WTC11 (cell line): ENCODE results near the gene SERGEF. TPM values are rescaled to one million over a fixed set of nuclear protein-coding genes. Genes with fewer than 3 reads are reported as not detected.

Experiments used
- ATAC-seq: fragments of 200-7000 bp; cut with Tn5 transposase; 2 replicates; pipeline ENCODE4 v1.10.0; 2021; ENCODE audit warnings: mild to moderate bottlenecking, moderate library complexity
- CTCF ChIA-PET: fragments of 300-600 bp; sonication (Branson Sonifier 250); formaldehyde crosslinking; loops from one replicate; lab custom pipeline; 2021; ENCODE audit warnings: antibody characterized with exemption; lab: Charles Lee
- POLR2A ChIA-PET: fragments of 350-600 bp; sonication (Branson Sonifier 250); formaldehyde crosslinking; loops from one replicate; lab custom pipeline; 2021; ENCODE audit warnings: antibody characterized with exemption; lab: Charles Lee
- DNase-seq: peaks from one replicate; pipeline ENCODE4 v3.0.0; 2021; ENCODE audit warnings: low spot score
- H3K27ac Mint-ChIP-seq: 2 replicates; pipeline ENCODE4 v1.8.0; 2021; ENCODE audit warnings: mixed read lengths
- H3K27me3 Mint-ChIP-seq: 2 replicates; pipeline ENCODE4 v1.8.0; 2021; ENCODE audit warnings: low read depth, mild to moderate bottlenecking, moderate library complexity, mixed read lengths
- H3K36me3 Mint-ChIP-seq: 2 replicates; pipeline ENCODE4 v1.8.0; 2021; ENCODE audit warnings: mixed read lengths
- H3K4me1 Mint-ChIP-seq: 2 replicates; pipeline ENCODE4 v1.8.0; 2022; ENCODE audit warnings: mixed read lengths
- H3K4me3 Mint-ChIP-seq: 2 replicates; pipeline ENCODE4 v1.8.0; 2021; ENCODE audit warnings: mild to moderate bottlenecking, moderate library complexity, mixed read lengths
- H3K9me3 Mint-ChIP-seq: 2 replicates; pipeline ENCODE4 v1.8.0; 2021; ENCODE audit warnings: mixed read lengths
- ATF1 ChIP-seq: sonication (generic); formaldehyde crosslinking; IDR thresholded peaks from 2 replicates; pipeline ENCODE4 v1.8.1; 2023; ENCODE audit warnings: mild to moderate bottlenecking, moderate library complexity, missing genetic modification reagents
- ELF4 ChIP-seq: sonication (generic); formaldehyde crosslinking; IDR thresholded peaks from 2 replicates; pipeline ENCODE4 v1.8.1; 2022; ENCODE audit warnings: low read depth, mild to moderate bottlenecking, moderate library complexity, missing genetic modification reagents
- ESRRA ChIP-seq: sonication (generic); formaldehyde crosslinking; IDR thresholded peaks from 2 replicates; pipeline ENCODE4 v1.8.1; 2022; ENCODE audit warnings: mild to moderate bottlenecking, missing genetic modification reagents, borderline replicate concordance
- ETV6 ChIP-seq: sonication (generic); formaldehyde crosslinking; IDR thresholded peaks from 2 replicates; pipeline ENCODE4 v1.8.1; 2022; ENCODE audit warnings: mild to moderate bottlenecking, missing genetic modification reagents
- GABPB1 ChIP-seq: sonication (generic); formaldehyde crosslinking; IDR thresholded peaks from 2 replicates; pipeline ENCODE4 v1.8.1; 2023; ENCODE audit warnings: mild to moderate bottlenecking, missing genetic modification reagents
- GTF2I ChIP-seq: fragments of 250-450 bp; sonication (Bioruptor Pico); conservative IDR thresholded peaks from 2 replicates; pipeline ENCODE4 v1.4.0; 2021; ENCODE audit warnings: mild to moderate bottlenecking
- HMGA2 ChIP-seq: fragments of 250-450 bp; sonication (Bioruptor Pico); IDR thresholded peaks from 2 replicates; pipeline ENCODE4 v1.4.0; 2021; ENCODE audit warnings: mild to moderate bottlenecking, moderate library complexity
- IRF2 ChIP-seq: sonication (generic); formaldehyde crosslinking; IDR thresholded peaks from 2 replicates; pipeline ENCODE4 v1.8.0; 2022; ENCODE audit warnings: low read depth, missing genetic modification reagents, borderline replicate concordance
- KAT7 ChIP-seq: sonication (generic); formaldehyde crosslinking; IDR thresholded peaks from 2 replicates; pipeline ENCODE4 v1.8.1; 2023; ENCODE audit warnings: missing genetic modification reagents, mild to moderate bottlenecking, borderline replicate concordance
- MXD4 ChIP-seq: fragments of 250-450 bp; sonication (Bioruptor Pico); IDR thresholded peaks from 2 replicates; pipeline ENCODE4 v1.8.0; 2021; ENCODE audit warnings: mild to moderate bottlenecking, moderate library complexity, borderline replicate concordance
- NR2C2 ChIP-seq: sonication (generic); formaldehyde crosslinking; IDR thresholded peaks from 2 replicates; pipeline ENCODE4 v1.8.0; 2022; ENCODE audit warnings: mild to moderate bottlenecking, missing genetic modification reagents
- TEAD4 ChIP-seq: sonication (generic); formaldehyde crosslinking; IDR thresholded peaks from 2 replicates; pipeline ENCODE4 v1.8.0; 2022; ENCODE audit warnings: mild to moderate bottlenecking, missing genetic modification reagents
- TP53 ChIP-seq: sonication (generic); formaldehyde crosslinking; IDR thresholded peaks from 2 replicates; pipeline ENCODE4 v1.8.1; 2023; ENCODE audit warnings: mild to moderate bottlenecking, missing genetic modification reagents
- ZNF396 ChIP-seq: fragments of 250-450 bp; sonication (Bioruptor Pico); IDR thresholded peaks from 2 replicates; pipeline ENCODE4 v1.8.0; 2021; ENCODE audit warnings: mild to moderate bottlenecking, moderate library complexity, borderline replicate concordance
- ZNF423 ChIP-seq: fragments of 250-450 bp; sonication (Bioruptor Pico); IDR thresholded peaks from 2 replicates; pipeline ENCODE4 v2.1.2; 2022; ENCODE audit warnings: mild to moderate bottlenecking, moderate library complexity
- total RNA-seq: library from RNA; stranded (reverse); gene quantifications from 3 replicates; pipeline ENCODE4 v1.2.3, GENCODE V29; 2021
- TF ChIP-seq, protein P1 (sequence below): sonication (generic); formaldehyde crosslinking; conservative IDR thresholded peaks from 2 replicates; pipeline ENCODE4 v1.8.1; 2023; ENCODE audit warnings: mild to moderate bottlenecking, low read depth, missing genetic modification reagents, moderate library complexity
- TF ChIP-seq, protein P2 (sequence below): sonication (generic); formaldehyde crosslinking; IDR thresholded peaks from 2 replicates; pipeline ENCODE4 v1.8.0; 2022; ENCODE audit warnings: mild to moderate bottlenecking, missing genetic modification reagents
- TF ChIP-seq, protein P3 (sequence below): fragments of 250-450 bp; sonication (Bioruptor Pico); IDR thresholded peaks from 2 replicates; pipeline ENCODE4 v1.9.0; 2021; ENCODE audit warnings: moderate library complexity, mild to moderate bottlenecking, inconsistent platforms, borderline replicate concordance
- TF ChIP-seq, protein P4 (sequence below): sonication (generic); formaldehyde crosslinking; IDR thresholded peaks from 2 replicates; pipeline ENCODE4 v1.8.1; 2023; ENCODE audit warnings: mild to moderate bottlenecking, missing genetic modification reagents, moderate library complexity
- TF ChIP-seq, protein P5 (sequence below): sonication (generic); formaldehyde crosslinking; IDR thresholded peaks from 2 replicates; pipeline ENCODE4 v1.8.0; 2022; ENCODE audit warnings: mild to moderate bottlenecking, missing genetic modification reagents
- TF ChIP-seq, protein P6 (sequence below): fragments of 250-450 bp; sonication (Bioruptor Pico); IDR thresholded peaks from 2 replicates; pipeline ENCODE4 v1.8.0; 2021; ENCODE audit warnings: mild to moderate bottlenecking
- TF ChIP-seq, protein P7 (sequence below): sonication (generic); formaldehyde crosslinking; IDR thresholded peaks from 2 replicates; pipeline ENCODE4 v1.8.1; 2023; ENCODE audit warnings: mild to moderate bottlenecking, missing genetic modification reagents
- TF ChIP-seq, protein P8 (sequence below): sonication (generic); formaldehyde crosslinking; IDR thresholded peaks from 2 replicates; pipeline ENCODE4 v1.8.1; 2023; ENCODE audit warnings: mild to moderate bottlenecking, moderate library complexity, missing genetic modification reagents
- TF ChIP-seq, protein P9 (sequence below): fragments of 250-450 bp; sonication (Bioruptor Pico); IDR thresholded peaks from 2 replicates; pipeline ENCODE4 v1.9.0; 2021; ENCODE audit warnings: mild to moderate bottlenecking

The SERGEF gene
- total RNA-seq, 1 experiment from 2014 or later: 35.5 TPM

DNA sequence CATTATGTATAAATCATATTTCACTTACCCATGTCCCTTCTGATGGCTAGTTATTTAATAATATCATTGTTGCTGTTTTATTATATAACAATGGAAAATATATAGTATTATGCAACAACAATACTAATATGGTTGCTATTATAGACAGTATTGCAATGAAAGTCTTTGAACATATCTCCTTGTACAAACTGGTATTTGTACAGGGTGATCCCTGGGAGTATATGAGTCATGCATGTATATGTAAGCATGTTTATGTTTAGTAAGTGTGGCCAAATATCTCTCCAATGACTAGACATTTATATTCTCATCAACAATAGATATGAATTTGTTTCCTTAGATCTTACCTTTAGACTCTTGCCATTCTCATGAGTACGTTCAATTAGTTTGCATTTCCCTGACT is 222.4 kb downstream of the SERGEF start (continued):
- TF ChIP-seq, protein P1, sequence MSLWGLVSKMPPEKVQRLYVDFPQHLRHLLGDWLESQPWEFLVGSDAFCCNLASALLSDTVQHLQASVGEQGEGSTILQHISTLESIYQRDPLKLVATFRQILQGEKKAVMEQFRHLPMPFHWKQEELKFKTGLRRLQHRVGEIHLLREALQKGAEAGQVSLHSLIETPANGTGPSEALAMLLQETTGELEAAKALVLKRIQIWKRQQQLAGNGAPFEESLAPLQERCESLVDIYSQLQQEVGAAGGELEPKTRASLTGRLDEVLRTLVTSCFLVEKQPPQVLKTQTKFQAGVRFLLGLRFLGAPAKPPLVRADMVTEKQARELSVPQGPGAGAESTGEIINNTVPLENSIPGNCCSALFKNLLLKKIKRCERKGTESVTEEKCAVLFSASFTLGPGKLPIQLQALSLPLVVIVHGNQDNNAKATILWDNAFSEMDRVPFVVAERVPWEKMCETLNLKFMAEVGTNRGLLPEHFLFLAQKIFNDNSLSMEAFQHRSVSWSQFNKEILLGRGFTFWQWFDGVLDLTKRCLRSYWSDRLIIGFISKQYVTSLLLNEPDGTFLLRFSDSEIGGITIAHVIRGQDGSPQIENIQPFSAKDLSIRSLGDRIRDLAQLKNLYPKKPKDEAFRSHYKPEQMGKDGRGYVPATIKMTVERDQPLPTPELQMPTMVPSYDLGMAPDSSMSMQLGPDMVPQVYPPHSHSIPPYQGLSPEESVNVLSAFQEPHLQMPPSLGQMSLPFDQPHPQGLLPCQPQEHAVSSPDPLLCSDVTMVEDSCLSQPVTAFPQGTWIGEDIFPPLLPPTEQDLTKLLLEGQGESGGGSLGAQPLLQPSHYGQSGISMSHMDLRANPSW (CRISPR knock-in tag): no peak
- TF ChIP-seq GTF2I (CRISPR knock-in tag): no peak
- TF ChIP-seq NR2C2 (CRISPR knock-in tag): no peak
- TF ChIP-seq, protein P2, sequence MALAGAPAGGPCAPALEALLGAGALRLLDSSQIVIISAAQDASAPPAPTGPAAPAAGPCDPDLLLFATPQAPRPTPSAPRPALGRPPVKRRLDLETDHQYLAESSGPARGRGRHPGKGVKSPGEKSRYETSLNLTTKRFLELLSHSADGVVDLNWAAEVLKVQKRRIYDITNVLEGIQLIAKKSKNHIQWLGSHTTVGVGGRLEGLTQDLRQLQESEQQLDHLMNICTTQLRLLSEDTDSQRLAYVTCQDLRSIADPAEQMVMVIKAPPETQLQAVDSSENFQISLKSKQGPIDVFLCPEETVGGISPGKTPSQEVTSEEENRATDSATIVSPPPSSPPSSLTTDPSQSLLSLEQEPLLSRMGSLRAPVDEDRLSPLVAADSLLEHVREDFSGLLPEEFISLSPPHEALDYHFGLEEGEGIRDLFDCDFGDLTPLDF: no peak
- no peak for TF ChIP-seq ZNF396
- no peak for TF ChIP-seq ESRRA (CRISPR knock-in tag)
- TF ChIP-seq HMGA2 (CRISPR knock-in tag): no peak
- no peak for TF ChIP-seq IRF2
- no peak for TF ChIP-seq ELF4 (CRISPR knock-in tag)
- no peak for TF ChIP-seq TP53 (CRISPR knock-in tag)
- TF ChIP-seq, protein P3, sequence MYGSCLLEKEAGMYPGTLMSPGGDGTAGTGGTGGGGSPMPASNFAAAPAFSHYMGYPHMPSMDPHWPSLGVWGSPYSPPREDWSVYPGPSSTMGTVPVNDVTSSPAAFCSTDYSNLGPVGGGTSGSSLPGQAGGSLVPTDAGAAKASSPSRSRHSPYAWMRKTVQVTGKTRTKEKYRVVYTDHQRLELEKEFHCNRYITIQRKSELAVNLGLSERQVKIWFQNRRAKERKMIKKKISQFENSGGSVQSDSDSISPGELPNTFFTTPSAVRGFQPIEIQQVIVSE: no peak
- TF ChIP-seq, all 79 proteins: peak for 0

DNA sequence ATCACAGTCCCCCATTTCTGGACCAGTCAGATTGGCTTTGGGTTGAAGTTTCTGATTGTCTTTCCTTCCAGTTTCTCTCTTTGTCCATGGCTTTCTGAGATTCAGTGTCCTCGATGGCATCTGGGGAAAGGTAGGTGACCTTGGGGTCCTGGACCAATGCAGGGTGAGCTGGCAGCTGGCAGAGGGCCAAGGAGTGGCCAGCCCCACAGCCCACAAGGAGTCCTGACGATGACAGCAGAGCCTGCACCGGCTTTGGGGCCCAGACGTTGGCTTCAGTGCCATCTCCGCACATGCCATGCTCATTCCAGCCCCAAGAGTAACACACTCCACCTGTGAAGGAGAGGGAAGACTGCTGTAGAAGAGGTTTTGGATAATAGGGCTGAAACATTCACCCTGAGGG is 224.8 kb downstream of the SERGEF start:
- no peak overlapping the region for H3K4me3 Mint-ChIP-seq
- H3K36me3 Mint-ChIP-seq: no peaks in the 10 kb centered on the region
- CTCF ChIA-PET: interaction anchor here (1.3 kb wide), 1 partner anchor 191 kb away, joined by 3 read pairs; no protein-coding TSS in a partner anchor
- H3K27me3 Mint-ChIP-seq: no peaks in the 10 kb centered on the region
- POLR2A ChIA-PET: no interaction called here
- DNase-seq (no peak), ATAC-seq (no peak)
- no peak overlapping the region for H3K27ac Mint-ChIP-seq
- H3K4me1 Mint-ChIP-seq: no peaks in the 10 kb centered on the region
- no peaks in the 10 kb centered on the region for H3K9me3 Mint-ChIP-seq
- no peak for TF ChIP-seq KAT7 (CRISPR knock-in tag)
- TF ChIP-seq, protein P4, sequence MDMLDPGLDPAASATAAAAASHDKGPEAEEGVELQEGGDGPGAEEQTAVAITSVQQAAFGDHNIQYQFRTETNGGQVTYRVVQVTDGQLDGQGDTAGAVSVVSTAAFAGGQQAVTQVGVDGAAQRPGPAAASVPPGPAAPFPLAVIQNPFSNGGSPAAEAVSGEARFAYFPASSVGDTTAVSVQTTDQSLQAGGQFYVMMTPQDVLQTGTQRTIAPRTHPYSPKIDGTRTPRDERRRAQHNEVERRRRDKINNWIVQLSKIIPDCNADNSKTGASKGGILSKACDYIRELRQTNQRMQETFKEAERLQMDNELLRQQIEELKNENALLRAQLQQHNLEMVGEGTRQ: no peak
- TF ChIP-seq, protein P5, sequence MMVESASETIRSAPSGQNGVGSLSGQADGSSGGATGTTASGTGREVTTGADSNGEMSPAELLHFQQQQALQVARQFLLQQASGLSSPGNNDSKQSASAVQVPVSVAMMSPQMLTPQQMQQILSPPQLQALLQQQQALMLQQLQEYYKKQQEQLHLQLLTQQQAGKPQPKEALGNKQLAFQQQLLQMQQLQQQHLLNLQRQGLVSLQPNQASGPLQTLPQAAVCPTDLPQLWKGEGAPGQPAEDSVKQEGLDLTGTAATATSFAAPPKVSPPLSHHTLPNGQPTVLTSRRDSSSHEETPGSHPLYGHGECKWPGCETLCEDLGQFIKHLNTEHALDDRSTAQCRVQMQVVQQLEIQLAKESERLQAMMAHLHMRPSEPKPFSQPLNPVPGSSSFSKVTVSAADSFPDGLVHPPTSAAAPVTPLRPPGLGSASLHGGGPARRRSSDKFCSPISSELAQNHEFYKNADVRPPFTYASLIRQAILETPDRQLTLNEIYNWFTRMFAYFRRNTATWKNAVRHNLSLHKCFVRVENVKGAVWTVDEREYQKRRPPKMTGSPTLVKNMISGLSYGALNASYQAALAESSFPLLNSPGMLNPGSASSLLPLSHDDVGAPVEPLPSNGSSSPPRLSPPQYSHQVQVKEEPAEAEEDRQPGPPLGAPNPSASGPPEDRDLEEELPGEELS: no peak
- TF ChIP-seq, protein P6, sequence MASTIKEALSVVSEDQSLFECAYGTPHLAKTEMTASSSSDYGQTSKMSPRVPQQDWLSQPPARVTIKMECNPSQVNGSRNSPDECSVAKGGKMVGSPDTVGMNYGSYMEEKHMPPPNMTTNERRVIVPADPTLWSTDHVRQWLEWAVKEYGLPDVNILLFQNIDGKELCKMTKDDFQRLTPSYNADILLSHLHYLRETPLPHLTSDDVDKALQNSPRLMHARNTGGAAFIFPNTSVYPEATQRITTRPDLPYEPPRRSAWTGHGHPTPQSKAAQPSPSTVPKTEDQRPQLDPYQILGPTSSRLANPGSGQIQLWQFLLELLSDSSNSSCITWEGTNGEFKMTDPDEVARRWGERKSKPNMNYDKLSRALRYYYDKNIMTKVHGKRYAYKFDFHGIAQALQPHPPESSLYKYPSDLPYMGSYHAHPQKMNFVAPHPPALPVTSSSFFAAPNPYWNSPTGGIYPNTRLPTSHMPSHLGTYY (CRISPR knock-in tag): no peak
- TF ChIP-seq, protein P7, sequence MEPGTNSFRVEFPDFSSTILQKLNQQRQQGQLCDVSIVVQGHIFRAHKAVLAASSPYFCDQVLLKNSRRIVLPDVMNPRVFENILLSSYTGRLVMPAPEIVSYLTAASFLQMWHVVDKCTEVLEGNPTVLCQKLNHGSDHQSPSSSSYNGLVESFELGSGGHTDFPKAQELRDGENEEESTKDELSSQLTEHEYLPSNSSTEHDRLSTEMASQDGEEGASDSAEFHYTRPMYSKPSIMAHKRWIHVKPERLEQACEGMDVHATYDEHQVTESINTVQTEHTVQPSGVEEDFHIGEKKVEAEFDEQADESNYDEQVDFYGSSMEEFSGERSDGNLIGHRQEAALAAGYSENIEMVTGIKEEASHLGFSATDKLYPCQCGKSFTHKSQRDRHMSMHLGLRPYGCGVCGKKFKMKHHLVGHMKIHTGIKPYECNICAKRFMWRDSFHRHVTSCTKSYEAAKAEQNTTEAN (CRISPR knock-in tag): no peak
- TF ChIP-seq MXD4 (CRISPR knock-in tag): no peak
- TF ChIP-seq GABPB1 (CRISPR knock-in tag): no peak
- no peak for TF ChIP-seq ETV6 (CRISPR knock-in tag)
- no peak for TF ChIP-seq TEAD4 (CRISPR knock-in tag)
- TF ChIP-seq, protein P8, sequence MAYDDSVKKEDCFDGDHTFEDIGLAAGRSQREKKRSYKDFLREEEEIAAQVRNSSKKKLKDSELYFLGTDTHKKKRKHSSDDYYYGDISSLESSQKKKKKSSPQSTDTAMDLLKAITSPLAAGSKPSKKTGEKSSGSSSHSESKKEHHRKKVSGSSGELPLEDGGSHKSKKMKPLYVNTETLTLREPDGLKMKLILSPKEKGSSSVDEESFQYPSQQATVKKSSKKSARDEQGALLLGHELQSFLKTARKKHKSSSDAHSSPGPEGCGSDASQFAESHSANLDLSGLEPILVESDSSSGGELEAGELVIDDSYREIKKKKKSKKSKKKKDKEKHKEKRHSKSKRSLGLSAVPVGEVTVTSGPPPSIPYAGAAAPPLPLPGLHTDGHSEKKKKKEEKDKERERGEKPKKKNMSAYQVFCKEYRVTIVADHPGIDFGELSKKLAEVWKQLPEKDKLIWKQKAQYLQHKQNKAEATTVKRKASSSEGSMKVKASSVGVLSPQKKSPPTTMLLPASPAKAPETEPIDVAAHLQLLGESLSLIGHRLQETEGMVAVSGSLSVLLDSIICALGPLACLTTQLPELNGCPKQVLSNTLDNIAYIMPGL (CRISPR knock-in tag): no peak
- TF ChIP-seq, protein P9, sequence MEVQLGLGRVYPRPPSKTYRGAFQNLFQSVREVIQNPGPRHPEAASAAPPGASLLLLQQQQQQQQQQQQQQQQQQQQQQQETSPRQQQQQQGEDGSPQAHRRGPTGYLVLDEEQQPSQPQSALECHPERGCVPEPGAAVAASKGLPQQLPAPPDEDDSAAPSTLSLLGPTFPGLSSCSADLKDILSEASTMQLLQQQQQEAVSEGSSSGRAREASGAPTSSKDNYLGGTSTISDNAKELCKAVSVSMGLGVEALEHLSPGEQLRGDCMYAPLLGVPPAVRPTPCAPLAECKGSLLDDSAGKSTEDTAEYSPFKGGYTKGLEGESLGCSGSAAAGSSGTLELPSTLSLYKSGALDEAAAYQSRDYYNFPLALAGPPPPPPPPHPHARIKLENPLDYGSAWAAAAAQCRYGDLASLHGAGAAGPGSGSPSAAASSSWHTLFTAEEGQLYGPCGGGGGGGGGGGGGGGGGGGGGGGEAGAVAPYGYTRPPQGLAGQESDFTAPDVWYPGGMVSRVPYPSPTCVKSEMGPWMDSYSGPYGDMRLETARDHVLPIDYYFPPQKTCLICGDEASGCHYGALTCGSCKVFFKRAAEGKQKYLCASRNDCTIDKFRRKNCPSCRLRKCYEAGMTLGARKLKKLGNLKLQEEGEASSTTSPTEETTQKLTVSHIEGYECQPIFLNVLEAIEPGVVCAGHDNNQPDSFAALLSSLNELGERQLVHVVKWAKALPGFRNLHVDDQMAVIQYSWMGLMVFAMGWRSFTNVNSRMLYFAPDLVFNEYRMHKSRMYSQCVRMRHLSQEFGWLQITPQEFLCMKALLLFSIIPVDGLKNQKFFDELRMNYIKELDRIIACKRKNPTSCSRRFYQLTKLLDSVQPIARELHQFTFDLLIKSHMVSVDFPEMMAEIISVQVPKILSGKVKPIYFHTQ (CRISPR knock-in tag): no peak
- TF ChIP-seq ZNF423 (CRISPR knock-in tag): no peak
- TF ChIP-seq ATF1 (CRISPR knock-in tag): no peak
